HG02610 (cell line): ENCODE data around the gene P2RX3.
"Not testable (repeated sequence)": the region's sequence is repeated elsewhere in the genome, so short reads cannot be mapped to it uniquely, and the experiment has no call there.

Experiments
- ATAC-seq: cut with Tn5 transposase; IDR thresholded peaks from one replicate; pipeline ENCODE4 v1.9.1; 2021; ENCODE audit warnings: mild to moderate bottlenecking, moderate library complexity; ENCODE audit not compliant: unreplicated experiment

P2RX3 gene

DNA sequence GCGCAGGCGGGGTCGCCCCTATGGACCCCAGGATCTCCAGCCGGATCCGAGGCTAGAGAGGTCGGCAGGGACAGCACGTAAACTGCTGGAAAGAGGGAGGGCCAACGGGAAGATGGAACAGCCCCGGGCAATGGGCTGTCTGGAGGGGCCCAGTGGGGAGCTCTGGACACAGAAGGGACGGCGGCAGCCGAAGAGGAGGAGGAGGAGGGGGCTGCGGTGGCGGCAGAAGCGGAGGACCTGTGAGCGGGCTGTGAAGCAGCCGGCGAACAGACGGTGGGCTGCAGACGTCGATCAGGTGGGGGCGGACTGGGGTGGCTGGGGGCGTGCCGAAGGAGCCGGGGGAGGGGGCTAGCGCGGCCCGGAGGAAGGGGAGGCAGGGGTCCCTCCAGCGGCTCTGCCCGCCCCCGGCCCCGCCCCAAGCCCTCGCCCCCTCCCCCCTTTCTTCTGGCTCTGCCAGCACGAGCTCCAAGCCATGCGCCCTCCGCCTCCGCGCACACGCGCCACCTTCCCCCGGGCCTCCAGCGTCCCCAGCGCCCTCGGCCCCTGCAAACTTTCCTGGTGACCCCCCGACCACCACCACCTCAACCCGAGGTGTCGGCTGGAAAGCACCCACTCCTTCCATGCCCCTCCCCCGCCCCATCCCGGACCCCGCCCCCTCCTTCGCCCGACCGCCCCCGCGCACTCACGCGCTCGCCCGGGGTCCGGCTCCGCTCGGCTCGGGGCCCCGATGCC, 13.8 kb upstream of the P2RX3 start:
- ATAC-seq = peak; percentile 5

DNA sequence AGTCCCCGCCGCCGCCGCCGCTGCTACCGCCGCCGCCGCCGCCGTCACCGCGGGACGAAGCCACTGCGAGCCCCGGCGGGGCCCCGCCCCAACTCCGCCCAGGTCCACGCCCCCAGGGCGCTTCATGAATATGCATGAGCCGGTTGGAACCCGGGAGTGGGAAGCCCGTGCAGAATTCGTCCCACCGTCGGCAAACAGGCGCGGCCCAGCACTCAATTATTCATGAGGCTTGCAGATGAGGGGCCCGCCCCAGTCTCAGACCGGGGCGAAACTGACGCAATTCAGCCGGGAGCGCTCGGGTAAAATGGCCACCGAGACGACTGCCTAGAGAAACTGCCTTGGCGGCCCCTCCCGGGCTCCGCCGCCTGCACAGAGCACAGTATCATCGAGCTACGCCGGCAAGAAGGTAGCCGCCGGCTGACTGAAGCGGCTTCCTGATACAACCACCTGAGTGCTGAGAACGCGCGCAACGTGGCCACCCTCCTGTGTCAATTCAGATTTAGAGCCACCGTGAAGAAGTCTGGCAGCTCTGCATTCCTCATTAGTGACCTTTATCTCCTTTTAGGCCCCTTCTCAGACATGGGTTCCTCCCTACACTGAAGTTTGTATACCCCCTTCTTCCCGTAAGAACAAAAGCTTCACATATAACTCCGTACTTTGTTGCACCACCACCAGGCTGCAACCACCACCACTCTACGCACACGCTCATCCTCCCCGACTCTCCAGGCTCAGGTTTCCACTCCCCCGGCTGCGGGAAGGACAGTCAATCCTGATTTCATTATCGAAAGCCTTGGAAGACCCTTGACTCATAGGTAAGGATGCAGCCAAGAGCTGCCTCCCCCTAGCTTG, 13.0 kb upstream of the P2RX3 start, which contains the start of gene TNKS1BP1:
Gene TNKS1BP1 (minus strand): TSS at position 67 of the 849 bp plus-strand sequence. CDS start 3,067 bp downstream, outside the sequence.
- peak; percentile 86 for ATAC-seq

DNA sequence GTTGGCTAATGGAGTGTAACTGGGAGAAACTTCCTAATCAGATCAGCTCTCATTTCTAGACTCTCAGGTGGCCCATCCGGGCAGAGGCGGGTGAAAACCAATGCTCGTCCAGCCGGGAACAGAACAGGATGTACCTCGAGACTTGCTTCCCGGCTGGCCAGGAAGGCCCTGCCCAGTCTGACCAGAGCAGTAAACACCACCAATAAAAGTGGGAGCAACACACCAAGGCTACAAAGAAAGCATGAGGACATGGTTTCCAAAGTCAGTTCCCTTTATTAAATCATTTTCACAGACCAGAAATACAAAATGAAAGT, 12.5 kb upstream of the P2RX3 start:
- ATAC-seq = peak; percentile 0

DNA sequence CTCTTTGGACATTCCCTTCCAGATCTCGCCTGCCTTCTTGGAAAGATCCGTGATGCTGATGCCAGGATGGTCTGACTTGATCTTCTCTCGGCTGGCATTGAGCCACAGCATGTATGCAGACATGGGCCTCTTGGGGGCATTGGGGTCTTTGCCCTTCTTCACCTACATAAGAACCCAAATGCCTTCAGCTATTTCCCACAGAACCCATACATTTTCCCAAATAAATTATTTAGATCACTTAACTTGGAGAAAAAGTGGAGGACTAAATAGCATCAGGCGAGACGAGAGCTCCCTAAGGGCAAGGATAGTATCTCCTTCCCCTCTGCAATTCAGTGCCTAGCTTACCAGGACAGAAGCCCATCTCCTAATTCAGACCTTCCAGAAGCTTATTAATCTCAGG, 10.4 kb upstream of the P2RX3 start:
- no peak for ATAC-seq

DNA sequence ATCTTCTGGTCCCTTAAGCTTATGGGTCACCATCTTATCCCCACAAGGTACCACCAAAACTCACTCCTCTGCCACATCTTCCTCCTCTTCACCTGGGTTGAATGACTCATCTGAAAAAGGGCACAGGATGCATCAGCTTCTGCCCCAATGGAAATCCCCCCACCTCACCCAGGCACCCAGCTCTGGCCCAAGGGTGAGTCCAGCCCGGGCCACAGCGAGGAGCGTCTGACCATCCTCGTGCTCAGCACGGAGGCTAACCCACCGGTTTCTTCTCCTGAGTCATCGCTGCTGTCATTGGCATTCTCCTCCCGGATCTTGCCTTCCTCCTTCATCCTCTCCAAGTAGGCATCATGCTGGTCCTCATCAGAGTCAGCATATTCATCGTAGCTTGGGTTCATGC, 8.1 kb upstream of the P2RX3 start:
- no peak for ATAC-seq

DNA sequence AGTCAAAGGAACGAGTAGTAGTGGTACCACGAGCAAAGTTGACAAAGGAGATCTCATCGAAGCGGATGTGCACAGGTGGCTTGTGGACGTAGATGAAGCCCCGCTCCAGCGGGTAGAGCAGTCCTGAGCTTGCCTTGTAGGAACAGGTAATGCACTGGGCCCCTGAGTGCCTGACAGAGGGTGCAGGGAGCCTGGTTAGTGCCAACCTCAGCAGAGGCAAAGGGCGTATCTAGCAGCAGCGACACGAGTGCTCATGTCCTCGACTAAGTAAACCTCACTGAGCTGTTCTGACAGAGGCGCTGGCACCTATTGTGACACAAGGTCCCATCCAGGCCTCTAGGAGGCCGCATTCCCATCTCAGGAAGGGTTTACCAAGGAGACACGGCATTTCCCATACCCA, 6.4 kb upstream of the P2RX3 start:
- no peak for ATAC-seq

DNA sequence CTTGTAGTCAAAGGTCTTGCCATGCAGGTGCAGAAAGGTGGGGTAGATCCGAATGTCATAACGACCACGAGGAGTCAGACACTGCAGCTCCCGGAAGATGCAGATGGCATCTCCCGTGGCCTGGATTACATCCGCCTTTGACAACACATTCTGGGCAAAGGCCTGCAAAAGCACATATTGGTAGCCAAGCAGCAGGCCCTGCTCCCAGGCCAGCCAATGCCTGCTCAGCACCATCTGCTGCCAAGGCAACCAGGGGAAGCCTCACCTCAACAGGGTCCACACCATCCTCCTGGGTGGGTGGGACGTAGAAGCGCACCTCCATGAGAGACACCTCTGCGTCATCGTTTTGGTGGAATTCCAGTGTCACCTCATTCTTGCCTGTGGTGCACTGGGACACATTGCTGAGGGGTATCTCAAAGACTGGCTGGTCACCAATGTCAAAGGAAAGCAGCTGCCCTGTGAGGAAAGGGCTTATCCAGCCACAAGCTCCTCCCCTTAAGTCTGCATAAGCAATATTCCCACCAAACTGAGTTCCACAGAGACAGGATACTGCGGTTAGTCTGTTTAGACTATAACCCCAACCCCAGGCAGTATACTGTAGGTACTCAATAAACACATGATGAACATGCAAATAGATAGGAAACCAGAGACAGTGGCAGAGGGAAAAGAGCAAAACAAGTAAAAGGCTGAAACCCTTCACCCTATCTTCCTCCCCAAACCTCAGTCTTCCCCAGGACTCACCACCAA, 5.3 kb upstream of the P2RX3 start:
- ATAC-seq = no peak

DNA sequence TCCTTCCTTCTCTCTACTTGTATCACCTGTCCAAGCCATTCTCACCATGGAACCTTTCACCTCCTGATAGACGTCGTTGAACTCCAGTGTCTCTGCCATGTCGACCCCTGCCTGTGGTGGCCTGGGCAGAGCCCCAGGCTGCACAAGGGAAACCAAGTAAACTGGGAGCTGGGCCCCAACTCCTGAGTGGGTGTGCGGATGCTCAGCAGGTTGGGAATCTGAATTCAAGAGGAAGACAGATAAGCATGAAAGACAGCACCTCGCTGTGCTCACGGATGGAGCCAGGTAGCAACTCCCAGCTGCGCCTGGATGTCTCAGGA, 3.2 kb upstream of the P2RX3 start:
- no peak for ATAC-seq

DNA sequence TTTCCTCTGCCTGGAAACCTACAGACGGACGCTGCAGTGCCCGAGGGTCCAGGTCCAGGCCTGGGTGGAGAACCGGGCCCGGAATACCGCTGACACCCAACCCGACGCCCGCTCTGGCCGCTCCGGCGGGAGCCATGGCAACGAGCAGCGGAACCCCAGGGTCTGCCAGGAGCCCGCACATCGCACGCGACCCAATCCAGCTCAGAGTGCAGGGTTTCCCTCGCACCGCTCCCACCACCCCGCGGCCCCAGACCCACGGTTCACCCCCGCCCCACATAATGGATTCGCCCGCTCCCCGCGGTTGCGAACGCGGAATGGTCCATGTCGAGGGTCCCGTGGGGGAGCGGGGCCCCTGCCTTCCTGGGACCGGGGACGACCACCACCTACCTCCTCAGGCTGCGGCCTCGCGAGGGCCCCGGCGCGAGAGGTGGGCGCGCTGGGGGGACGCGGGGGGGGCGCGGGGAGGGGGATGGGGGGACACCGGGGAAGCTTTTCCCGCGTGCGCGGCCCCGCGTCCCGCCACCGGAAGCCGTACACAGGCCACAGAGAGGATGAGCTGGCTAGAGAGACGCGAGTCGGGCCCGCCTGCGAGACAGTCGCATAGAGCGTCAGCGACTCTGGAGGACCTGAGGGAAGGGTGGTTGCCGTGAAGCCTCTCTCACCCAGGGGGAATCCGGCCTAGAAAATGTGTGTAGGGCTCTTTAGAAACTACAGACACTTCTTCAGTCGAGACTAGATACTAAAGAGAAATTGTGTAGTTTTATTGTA, 2.6 kb upstream of the P2RX3 start, which contains the start of gene SSRP1:
Gene SSRP1 (minus strand): TSS at position 550 of the 768 bp plus-strand sequence. CDS start 771 bp downstream, outside the sequence.
- ATAC-seq = peak; percentile 99

DNA sequence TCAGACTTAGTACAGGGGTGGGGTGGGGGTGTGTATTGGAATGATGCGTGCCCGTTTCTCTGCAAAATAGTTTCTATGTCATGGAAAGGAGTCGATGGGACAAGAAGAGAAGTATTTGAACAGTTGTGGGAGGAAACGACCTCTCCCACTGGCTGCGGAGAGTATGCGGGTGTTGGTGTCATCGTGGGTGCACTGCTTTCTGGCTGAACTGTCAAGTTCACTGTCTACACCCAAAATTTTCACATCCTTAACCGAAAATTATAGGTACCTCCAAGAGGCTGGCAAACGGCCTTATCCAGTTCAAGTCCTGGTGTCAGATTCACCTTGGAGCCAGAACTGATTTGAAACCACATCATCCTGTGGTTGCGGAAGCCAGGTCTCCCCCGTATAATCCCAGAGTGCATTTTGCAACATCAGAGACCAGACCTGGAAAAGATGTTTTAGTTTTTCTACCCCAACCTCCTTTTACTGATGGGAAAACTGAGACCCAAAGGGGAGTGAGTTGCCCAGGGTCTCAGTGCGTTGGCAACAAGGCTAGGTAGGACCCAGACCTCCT, 2.0 kb upstream of the P2RX3 start:
- no peak for ATAC-seq

DNA sequence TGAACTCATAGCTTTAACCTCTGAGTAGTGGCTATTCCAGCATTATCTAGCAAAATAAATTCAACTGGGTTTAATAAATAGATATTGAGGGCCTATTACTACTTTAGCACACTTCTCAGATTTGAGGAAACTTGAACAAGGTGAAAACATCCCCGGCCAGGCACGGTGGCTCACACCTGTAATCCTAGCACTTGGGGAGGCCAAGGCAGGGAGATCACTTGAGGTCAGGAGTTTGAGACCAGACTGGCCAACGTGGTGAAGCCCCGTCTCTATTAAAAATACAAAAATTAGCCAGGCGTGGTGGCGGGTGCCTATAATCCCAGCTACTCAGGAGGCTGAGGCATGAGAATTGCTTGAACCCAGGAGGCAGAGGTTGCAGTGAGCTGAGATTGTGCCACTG, 1.3 kb upstream of the P2RX3 start:
- ATAC-seq = not testable (repeated sequence)

DNA sequence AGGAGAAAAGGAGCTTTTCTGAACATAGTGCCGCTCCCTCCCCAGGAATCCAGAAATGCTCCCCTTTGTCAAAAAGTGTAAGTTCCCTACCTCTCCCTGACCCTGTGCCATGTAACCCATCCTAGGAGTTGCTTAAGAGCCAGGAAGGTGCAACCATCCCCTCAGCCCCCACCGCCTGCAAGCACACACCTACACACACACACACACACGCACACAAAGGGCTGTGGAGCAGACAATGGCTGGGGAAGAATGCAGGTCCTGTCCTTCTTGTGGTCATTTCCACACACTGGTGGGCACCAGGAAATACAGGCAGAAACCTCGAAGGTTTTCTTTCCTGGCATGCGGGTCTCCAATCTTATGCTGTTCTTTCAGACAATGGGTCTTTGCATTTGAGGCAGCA, 1.2 kb downstream of the P2RX3 start:
- no peak for ATAC-seq

DNA sequence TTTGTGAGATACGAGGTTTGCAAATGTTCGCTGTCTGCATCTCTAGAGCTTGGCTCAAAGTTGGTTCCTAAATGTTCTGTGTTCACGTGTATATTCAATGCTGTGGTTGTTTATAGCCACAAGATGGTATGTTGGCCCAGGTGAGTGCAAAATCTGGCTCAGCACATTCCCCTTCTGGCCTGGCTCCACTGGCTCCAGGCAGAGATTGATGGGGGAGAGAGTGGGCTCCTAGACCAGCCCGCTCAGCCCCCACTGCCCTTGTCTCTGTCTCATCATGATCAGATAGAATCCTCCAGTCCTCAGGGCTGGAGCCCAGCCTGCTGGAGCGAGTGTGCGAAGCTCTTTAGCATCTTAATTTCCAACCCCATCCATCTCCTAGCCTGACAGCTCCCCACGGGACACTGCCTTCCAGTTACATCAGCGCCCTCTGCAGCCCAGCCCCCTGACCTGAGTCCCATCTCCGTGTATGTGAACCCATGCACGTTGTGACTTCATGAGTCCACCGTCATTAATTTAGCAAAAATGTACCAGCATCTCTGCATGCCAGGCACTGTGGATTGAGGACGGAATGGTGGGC, 2.0 kb downstream of the P2RX3 start:
- no peak for ATAC-seq

DNA sequence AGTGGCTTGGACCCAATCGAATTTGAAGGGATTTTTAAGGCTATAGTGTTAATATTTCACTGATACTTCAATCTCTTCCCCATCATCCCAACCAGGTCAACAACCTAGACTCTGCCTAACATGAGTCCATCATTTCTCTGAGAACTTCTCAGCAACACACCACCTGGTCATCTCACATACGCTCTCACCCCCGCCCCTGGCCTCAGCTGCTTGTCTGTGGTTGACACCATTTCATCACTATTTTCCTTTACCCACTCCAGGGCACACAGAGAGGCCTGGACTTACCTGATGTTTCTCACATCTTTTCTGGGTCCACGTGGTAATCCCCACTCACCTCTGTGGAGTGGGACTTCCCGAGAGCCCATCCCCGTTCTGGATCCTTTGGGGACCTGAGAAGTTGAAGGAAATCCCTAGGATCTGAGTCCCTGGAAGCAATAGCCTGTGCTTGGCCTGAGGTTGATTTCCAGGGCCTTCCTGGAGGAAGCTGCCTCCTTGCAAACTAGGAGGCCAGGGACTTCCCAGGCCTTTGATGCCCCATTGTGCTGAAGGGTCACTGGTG, 3.2 kb downstream of the P2RX3 start:
- ATAC-seq = no peak

DNA sequence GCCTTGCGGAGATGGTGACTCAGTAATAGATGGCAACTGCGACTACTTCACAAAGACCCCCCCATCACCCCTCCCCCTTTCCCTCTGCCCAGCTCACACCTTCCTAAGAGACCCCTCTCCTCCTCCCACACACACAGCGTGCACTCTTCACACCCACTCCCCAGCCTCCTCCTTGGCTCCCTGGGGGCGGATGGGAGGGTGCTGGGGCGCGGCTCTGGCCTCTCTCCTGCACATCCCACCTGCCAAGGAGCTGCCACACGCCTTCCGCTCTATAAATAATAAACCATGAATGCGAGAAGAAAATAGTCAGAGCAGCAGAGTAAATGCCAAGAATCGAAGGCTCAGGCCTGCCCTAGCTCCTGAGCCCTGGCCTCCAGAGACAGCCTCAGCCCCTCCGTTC, 4.5 kb downstream of the P2RX3 start:
- ATAC-seq = no peak

DNA sequence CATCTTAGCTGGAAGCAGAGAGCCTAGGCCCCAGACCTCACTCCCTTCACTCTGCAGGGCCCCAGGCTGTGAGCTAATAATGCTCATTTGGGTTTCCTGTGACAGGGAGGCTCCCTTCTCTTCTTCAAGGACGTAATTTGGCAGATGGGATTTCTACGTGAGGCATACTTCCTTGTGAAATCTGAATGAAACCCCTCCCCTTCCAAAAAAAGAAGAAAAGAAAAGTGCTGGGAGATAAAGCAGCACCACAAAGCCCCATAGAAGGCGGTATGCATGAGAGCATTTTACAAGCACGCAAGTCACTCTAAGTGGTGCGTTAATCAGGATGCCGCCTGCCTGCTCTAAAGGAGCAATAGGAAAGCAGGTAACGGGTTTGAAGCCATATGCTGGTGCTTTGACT, 5.7 kb downstream of the P2RX3 start:
- no peak for ATAC-seq

DNA sequence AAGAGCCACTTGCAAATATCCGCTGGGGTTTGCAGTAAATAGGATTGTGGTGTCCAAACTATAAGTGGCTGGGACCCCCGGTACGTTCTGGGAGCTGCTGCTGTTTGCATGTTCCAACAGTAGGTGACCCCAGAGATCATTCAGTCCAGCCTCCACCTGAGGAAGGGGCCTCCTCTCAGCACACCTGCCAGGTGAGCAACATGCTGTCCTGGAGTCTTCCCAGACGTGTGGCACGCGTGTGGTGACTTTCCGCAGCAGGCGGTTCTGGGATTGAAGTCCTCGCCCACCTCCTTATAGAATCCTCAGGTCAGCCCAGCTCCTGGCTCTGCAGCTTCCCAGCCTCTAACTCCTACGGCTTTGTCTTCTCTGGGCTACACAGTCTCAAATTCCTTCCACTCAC, 6.7 kb downstream of the P2RX3 start:
- no peak for ATAC-seq

DNA sequence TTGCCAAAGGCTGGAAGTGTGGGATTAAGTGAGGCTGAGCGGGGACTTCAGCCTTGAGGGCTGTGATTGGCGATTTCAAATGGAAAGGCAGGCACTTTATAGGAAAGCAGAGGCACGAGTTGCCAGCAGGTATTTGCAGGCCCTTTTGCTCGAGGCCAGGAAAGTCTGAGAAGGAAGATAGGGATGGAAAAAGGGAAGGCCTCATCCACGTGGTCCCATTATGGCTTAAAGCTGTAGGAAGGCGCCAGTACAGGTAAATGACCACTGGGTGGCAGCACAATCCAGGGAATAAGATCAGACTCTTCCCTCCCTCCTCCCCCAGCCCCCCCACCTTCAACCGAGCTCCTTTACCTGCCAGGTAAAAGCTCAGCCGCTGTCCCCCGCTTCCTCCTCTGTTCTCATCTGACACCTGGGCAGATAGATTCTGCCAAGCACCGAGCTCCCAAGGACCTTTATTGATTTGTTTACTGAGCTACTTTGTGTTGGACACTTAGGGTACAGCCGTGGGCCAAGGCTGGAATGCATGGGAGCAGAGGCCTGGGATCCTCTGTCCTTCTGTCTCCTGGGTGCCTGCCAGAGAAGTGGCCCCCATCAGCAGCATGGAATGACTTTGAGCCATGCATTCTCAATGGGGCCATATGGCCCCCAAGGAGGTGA, 7.5 kb downstream of the P2RX3 start:
- peak; percentile 88 for ATAC-seq

DNA sequence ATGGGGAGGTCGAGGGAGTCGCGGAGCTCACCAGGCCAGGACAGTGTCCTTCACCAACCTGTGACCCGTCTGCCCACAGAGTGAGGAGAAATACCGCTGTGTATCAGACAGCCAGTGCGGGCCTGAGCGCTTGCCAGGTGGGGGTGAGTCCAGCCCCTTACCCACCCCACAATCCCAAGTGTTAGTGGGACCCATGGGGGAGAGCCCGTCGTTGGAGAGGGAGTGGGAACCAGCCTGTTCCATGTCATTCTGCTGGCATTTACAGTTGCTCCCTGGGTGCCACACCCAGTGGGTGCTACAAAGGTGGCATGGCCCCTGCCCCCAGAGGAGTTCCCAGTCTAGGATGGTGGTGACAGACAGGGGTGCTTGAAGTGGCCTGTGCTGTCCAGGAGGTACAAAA, 9.2 kb downstream of the P2RX3 start:
- ATAC-seq = no peak
